Activated effector memory CD4-positive, alpha-beta T cell treated with anti-CD3 and anti-CD28 coated beads, Interleukin-2, amount 50 U/mL, for 16 hours (primary cell): ENCODE results near the gene INA.
A peak's percentile ranks its signal among the peaks of the same experiment; 100 is the strongest.
"Not testable (repeated sequence)": the region's sequence is repeated elsewhere in the genome, so short reads cannot be mapped to it uniquely, and the experiment has no call there.

Experiments
- DNase-seq: peaks from one replicate; pipeline ENCODE4 v3.0.0-alpha.2; 2020

Gene INA

DNA sequence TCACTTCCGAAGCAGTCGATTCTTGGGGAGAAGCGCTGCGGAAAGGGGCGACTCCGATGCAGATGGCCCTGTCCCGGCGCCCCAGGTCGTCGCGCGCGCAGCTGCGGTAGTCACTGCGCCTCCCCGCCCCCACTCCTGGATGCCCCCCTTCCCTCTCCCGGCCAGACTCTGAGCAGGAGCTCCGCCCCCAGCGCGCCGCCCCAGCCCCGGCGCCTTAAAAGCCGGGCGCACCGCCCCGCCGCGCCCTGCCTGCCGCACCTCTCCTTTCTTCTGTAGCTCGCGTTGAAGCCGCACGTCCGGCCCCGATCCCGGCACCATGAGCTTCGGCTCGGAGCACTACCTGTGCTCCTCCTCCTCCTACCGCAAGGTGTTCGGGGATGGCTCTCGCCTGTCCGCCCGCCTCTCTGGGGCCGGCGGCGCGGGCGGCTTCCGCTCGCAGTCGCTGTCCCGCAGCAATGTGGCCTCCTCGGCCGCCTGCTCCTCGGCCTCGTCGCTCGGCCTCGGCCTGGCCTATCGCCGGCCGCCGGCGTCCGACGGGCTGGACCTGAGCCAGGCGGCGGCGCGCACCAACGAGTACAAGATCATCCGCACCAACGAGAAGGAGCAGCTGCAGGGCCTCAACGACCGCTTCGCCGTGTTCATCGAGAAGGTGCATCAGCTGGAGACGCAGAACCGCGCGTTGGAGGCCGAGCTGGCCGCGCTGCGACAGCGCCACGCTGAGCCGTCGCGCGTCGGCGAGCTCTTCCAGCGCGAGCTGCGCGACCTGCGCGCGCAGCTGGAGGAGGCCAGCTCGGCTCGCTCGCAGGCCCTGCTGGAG lies at the start of gene INA:
INA (plus strand) TSS at position 243 of the 817 bp plus-strand sequence; CDS start at position 317, 74 bp downstream.
- no peak for DNase-seq

DNA sequence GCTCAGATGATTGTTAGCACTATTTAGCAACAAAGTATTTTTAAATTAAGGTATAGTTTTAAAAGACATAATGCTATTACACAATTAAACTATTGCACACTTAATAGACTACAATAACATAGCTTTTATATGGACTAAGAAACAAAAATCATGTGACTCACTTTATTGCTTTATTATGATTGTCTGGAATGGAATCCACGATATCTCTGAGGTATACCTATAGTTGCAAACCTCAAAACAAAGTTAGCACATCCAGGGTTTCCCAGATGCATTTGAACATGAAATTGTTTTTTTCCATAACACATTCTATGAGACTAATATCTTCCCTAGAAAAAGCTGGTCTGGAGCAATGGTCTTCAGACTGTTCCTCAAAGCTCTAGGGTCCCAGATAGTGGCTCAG lies 49.5 kb upstream of the INA start:
- no peak for DNase-seq

DNA sequence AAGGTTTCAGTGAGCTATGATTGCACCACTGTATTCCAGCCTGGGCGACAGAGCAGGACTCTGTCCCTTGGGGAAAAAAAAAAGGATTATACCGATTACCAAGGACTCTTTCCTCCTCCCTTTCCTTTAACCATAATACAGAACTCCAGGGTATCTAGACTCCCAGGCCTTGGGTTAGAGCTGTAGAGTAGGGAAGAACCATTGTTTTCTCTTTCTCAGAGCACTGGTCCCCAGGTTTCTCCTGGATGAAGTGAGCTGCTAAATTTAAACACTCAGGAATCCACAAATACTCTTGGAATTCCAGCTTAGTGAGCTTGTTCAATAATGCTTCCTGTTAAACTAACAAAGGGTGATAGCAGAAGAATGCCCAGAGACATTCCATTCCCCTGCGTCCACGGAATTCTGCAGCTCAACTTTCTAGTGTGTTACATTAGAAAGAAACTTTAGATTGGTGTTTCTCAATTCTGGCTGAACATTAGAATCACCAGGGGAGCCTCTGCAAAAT lies 45.8 kb upstream of the INA start:
- no peak for DNase-seq

DNA sequence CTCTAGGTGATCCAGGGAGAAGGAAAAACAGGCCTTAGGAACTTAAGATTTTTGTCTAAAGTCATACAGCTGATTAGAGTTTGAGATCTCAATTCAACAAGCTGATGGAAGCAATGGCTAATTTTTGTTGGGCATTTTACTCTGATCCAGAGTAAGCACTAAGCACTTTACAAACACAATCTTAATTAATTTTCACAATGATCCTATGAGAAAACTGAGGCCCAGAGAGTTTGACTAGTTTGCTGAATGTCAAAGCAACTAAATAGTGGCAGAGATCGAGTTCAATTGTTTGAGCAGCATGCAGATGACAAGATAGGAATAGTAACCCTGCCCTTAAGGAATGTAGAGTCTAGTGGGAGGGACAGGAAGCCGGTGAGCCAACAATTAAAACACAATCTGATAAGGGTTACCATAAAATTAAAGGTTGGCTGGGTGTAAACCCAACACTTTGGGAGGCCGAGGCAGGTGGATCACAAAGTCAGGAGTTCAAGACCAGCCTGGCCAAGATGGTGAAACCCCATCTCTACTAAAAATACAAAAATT lies 44.7 kb upstream of the INA start:
- no peak for DNase-seq

DNA sequence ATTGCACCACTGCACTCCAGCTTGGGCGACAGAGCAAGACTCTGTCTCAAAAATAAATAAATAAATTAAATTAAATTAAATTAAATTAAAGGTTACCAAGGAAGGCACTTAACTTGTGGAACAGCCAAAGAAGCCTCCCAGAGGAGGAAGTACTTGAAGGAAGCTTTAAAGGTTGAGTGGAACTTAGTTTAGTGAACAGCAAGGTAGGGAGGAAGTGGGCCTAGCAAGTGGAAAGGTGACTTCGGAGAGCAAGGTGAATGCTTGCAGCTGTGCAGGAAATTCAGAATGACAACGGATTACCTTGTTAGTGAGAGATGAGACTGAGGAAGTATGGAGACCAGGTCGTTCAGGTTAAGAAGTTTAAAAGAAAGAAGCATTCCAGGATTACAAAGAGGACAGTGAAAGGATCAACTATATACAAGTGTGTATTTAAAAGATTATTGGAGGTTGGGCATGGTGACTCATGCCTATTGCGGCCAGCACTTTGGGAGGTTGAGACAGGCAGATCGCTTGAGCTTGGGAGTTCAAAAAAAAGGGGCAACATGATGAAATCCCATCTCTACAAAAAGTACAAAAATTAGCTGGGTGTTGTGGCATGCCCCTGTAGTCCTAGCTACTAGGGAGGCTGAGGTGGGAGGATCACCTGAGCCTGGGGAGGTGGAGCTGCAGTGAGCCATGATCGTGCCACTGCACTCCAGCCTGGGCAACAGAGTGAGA lies 44.0 kb upstream of the INA start:
- no peak for DNase-seq

DNA sequence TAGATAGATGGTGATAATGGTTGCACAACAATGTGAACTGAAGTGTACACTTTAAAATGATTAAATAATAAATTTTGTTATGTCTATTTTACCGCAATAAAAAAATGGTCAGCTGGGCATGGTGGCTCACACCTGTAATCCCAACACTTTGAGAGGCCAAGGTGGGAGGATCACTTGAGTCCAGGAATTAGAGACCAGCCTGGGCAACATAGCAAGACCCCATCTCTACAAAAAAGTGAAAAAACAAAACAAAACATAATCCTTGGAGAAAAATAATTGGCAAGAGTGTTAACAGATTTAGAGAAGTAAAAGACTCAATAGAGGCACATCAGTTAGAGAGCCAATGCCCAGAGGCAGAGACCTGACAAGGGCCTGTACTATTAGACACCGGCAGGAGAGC lies 41.2 kb upstream of the INA start:
- DNase-seq: no peak

DNA sequence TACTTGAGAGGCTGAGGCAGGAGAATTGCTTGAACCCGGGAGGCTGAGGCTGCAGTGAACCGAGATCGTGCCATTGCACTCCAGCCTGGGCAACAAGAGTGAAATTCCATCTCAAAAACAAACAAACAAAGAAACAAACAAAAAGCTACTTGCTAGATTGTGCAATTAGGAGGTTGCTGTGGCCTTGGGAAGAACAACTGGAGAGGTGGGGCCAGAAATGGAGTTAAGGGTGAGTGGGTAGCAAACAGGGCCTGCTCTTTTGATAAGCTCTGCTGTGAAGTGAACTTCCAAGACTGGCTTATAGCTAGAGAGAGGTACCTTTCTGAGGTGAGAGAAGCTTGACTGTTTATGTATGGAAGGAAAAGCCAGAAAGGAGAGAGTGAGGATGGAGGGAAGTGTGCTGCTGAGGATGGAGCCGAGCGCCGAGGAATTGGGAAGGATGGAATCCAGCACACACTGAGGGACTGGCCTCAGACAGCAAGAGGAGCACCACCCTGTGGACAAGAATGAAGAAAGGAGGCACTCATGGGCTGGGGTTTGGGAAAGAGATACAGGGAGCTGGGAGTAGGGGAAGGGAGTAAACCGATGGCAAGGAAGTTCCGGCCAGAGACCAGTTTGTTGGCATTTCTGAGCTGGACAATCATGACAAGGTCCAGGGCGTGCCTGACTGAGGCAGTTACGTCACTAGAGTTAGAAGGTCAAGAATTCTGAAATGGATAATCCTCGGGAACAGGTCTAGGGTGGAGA lies 38.3 kb upstream of the INA start:
- DNase-seq: no peak

- no peak for DNase-seq
Observed at GRCh38 chr10:103241262-103242011, 35.5 kb upstream of the INA start.

DNA sequence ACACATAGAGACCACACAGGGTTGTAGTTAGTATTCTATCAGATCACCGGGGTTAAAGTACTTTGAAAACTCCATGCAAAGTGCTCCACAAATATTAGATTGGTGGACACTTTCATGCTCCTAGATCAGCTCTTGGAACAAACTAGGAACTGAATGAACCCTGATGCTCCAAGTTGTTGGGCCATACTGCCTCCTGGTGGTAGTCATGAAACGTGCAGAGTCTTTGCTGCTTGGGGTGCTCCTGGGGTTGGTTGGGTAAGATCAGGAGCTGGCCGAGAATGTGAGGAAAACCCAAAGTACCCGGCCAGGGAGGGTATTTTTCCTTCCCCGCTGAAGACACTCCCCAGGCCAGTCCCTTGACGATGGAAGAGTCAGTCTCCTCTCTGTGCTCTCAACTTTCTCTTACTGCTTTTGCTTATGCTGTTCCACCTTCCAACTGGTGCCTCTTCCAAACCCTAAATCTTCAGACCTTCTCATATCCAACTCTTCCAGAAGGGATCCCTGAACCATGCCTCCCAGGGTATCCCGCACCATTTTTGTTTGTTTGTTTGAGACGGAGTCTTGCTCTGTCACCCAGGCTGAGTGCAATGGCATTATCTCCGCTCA lies 32.2 kb upstream of the INA start:
- DNase-seq: peak; percentile 83

GRCh38 chr10:103245587-103245986 lies 31.4 kb upstream of the INA start, which contains the start of gene RPEL1:
Gene RPEL1 (plus strand): TSS chr10:103245887. CDS start chr10:103245997, 110 bp downstream.
- not testable (repeated sequence) for DNase-seq

- no peak for DNase-seq
Observed at GRCh38 chr10:103246324-103246723, 30.6 kb upstream of the INA start.

- no peak for DNase-seq
Observed at GRCh38 chr10:103254113-103254512, 22.8 kb upstream of the INA start.

- DNase-seq: no peak
Observed at GRCh38 chr10:103254538-103255325, 22.2 kb upstream of the INA start.

DNA sequence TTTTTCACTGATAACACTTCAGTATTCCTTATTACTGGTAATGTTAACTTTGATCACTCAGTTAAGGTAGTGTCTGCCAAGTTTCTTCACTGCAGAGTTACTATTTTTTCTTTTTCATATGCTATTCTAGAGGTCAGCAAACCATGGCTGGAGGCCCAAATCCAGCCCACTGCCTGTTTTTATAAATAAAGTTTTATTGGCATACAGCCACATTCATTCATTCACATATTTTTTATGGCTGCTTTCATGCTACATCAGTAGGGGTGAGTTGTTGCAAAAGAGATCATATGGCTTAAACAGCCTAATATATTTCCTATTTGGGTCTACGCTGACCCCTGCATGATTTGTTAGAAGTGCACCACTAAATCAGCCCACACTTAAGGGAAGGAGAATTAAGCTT lies 20.3 kb upstream of the INA start:
- DNase-seq: no peak

- DNase-seq: no peak
Observed at GRCh38 chr10:103257812-103258211, 19.1 kb upstream of the INA start.

- DNase-seq: not testable (repeated sequence)
Observed at GRCh38 chr10:103258928-103259327, 18.0 kb upstream of the INA start.

DNA sequence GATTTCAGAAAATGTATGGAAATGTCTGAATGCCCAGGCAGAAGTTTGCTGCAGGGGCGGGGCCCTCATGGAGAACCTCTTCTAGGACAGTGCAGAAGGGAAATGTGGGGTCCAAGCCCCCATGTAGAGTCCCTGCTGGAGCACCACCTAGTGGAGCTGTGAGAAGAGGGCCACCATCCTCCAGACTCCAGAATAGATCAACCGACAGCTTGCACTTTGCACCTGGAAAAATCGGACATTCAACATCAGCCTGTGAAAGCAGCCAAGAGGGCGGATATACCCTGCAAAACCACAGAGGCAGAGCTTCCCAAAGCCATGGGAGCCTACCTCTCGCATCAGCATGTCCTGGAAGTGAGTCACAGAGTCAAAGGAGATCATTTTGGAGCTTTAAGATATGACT lies 16.9 kb upstream of the INA start:
- DNase-seq: no peak

DNA sequence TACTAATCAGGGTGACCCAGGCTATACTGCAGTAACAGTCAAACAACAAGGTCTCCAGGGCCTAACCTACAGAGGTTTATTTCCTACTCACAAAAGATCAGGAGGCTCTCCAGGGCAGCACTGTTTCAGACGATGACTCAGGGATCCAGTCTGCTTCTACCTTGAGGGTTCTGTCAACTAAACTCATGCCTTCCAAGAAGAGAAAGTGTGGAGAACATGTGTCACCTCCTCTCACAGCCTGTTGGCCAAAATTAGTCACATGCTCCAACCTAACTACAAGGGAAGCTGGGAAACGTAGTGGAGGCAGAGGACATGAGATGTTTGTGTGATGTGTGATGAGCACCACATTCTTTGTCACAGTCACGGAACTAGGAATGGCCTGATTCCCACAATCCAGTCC lies 14.7 kb upstream of the INA start:
- no peak for DNase-seq

- DNase-seq: no peak
Observed at GRCh38 chr10:103265717-103266329, 11.1 kb upstream of the INA start.

DNA sequence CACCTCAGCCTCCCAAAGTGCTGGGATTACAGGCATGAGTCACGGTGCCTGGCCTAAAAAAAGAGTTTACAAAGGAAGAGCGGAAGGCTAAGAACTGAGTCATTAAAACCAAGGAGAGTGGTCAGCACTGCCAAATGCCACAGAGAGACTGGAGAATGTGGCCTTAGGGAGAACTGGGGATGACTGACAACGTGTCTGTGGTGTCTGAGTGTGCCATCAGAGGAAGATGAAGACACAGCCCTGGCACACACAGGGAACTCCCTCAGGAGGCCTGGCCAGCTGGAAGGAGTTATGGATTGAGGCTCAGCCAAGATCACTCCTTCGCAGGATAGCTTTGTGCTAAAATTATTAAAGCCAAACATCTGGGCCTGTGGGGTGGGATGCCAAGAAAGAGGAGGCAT lies 3.9 kb upstream of the INA start:
- DNase-seq: no peak
